ENCODE data around the gene DLGAP1. TPM values are rescaled to one million over a fixed set of nuclear protein-coding genes. Genes with fewer than 3 reads are reported as not detected.
"Not testable (repeated sequence)": the region's sequence is repeated elsewhere in the genome, so short reads cannot be mapped to it uniquely, and the experiment has no call there.

The DLGAP1 gene
- total RNA-seq, 1 donor from 2014 or later: 7.7 TPM

GRCh38 chr18:4333043-4333442 lies 122.1 kb downstream of the DLGAP1 start:
- Mint-ChIP-seq H3K4me3 (ENCODE audit: unreplicated experiment) (no peak overlapping the region), H3K9me3 (ENCODE audit: low read depth) (no peaks in the 10 kb centered on the region), H3K36me3 (ENCODE audit: low read depth) (no peaks in the 10 kb centered on the region), H3K27ac (ENCODE audit: unreplicated experiment) (no peak overlapping the region), H3K27me3 (ENCODE audit: low read depth) (no peaks in the 10 kb centered on the region), H3K4me1 (ENCODE audit: low read depth) (peaks cover 9% of the 10 kb centered on the region)
- DNase-seq (ENCODE audit: low spot score): no peak
- no peak for TF ChIP-seq CTCF (IDR thresholded peaks at IDR 0.05)

GRCh38 chr18:4319738-4320677 lies 135.1 kb downstream of the DLGAP1 start:
- Mint-ChIP-seq H3K9me3 (ENCODE audit: low read depth) (peaks cover 9% of the 10 kb centered on the region), H3K27ac (ENCODE audit: unreplicated experiment) (no peak overlapping the region), H3K27me3 (ENCODE audit: low read depth) (no peaks in the 10 kb centered on the region), H3K36me3 (ENCODE audit: low read depth) (no peaks in the 10 kb centered on the region), H3K4me3 (ENCODE audit: unreplicated experiment) (no peak overlapping the region), H3K4me1 (ENCODE audit: low read depth) (peaks cover 13% of the 10 kb centered on the region)
- no peak for TF ChIP-seq CTCF (IDR thresholded peaks at IDR 0.05)
- no peak for DNase-seq (ENCODE audit: low spot score)

- peaks cover under 1% of the 10 kb centered on the region for H3K9me3 Mint-ChIP-seq (ENCODE audit: low read depth)
- H3K27me3 Mint-ChIP-seq (ENCODE audit: low read depth): no peaks in the 10 kb centered on the region
- no peaks in the 10 kb centered on the region for H3K36me3 Mint-ChIP-seq (ENCODE audit: low read depth)
- TF ChIP-seq CTCF (IDR thresholded peaks at IDR 0.05): no peak
- H3K4me1 Mint-ChIP-seq (ENCODE audit: low read depth): peaks cover 13% of the 10 kb centered on the region
- no peak overlapping the region for H3K27ac Mint-ChIP-seq (ENCODE audit: unreplicated experiment)
- DNase-seq (ENCODE audit: low spot score): no peak
- no peak overlapping the region for H3K4me3 Mint-ChIP-seq (ENCODE audit: unreplicated experiment)
Measured at GRCh38 chr18:4318311-4318710, 136.8 kb downstream of the DLGAP1 start.

GRCh38 chr18:4311945-4312344 lies 143.2 kb downstream of the DLGAP1 start:
- H3K27ac Mint-ChIP-seq (ENCODE audit: unreplicated experiment); H3K4me3 Mint-ChIP-seq (ENCODE audit: unreplicated experiment); H3K27me3 Mint-ChIP-seq (ENCODE audit: low read depth); H3K9me3 Mint-ChIP-seq (ENCODE audit: low read depth); H3K4me1 Mint-ChIP-seq (ENCODE audit: low read depth); H3K36me3 Mint-ChIP-seq (ENCODE audit: low read depth); DNase-seq (ENCODE audit: low spot score): not testable (repeated sequence)

- no peak for DNase-seq (ENCODE audit: low spot score)
- Mint-ChIP-seq H3K9me3 (ENCODE audit: low read depth) (no peaks in the 10 kb centered on the region), H3K27ac (ENCODE audit: unreplicated experiment) (no peak overlapping the region), H3K4me3 (ENCODE audit: unreplicated experiment) (no peak overlapping the region), H3K27me3 (ENCODE audit: low read depth) (no peaks in the 10 kb centered on the region), H3K4me1 (ENCODE audit: low read depth) (peaks cover 3% of the 10 kb centered on the region), H3K36me3 (ENCODE audit: low read depth) (no peaks in the 10 kb centered on the region)
- TF ChIP-seq CTCF (IDR thresholded peaks at IDR 0.05): no peak
Measured at GRCh38 chr18:4311136-4311535, 144.0 kb downstream of the DLGAP1 start.

- Mint-ChIP-seq H3K4me3 (ENCODE audit: unreplicated experiment) (no peak overlapping the region), H3K27ac (ENCODE audit: unreplicated experiment) (no peak overlapping the region), H3K4me1 (ENCODE audit: low read depth) (peaks cover 3% of the 10 kb centered on the region), H3K9me3 (ENCODE audit: low read depth) (no peaks in the 10 kb centered on the region), H3K36me3 (ENCODE audit: low read depth) (no peaks in the 10 kb centered on the region), H3K27me3 (ENCODE audit: low read depth) (no peaks in the 10 kb centered on the region)
- no peak for DNase-seq (ENCODE audit: low spot score)
- no peak for TF ChIP-seq CTCF (IDR thresholded peaks at IDR 0.05)
Measured at GRCh38 chr18:4309227-4309626, 145.9 kb downstream of the DLGAP1 start.
